Measurements from ENCODE around the gene AADACL4. TPM values are rescaled to one million over a fixed set of nuclear protein-coding genes. Genes with fewer than 3 reads are reported as not detected.

Gene AADACL4
- total and polyA plus RNA-seq, 10 of the 15 experiments (the other 5 are each of a cell fraction or from before 2014, with no cell fraction given), result not detected

- no peaks in the 10 kb centered on the region for H4K20me1 ChIP-seq (ENCODE audit: control insufficient read depth, insufficient read depth)
- no peaks in the 10 kb centered on the region for H3K27me3 ChIP-seq (replicated peaks in 1 of 2; ENCODE audit: control insufficient read depth in 2 of 2, insufficient read depth in 2 of 2, low read length in 1 of 2)
- no peak overlapping the region for H2AFZ ChIP-seq (ENCODE audit: control insufficient read depth, low read depth, low read length)
- ATAC-seq (no peak), FAIRE-seq (no peak), DNase-seq (ENCODE audit: low read depth, low spot score) (no peak)
- POLR2A ChIA-PET, result no interaction called here
- no peaks in the 10 kb centered on the region; the same call in 2 of the 3 replicates for H3K9me3 ChIP-seq (replicated peaks; ENCODE audit: control insufficient read depth, insufficient read depth, low read length)
- CTCF ChIA-PET, result interaction anchor here (1.4 kb wide), 1 partner anchor 436 kb away, joined by 3 read pairs; no protein-coding TSS in a partner anchor
- in situ Hi-C loops (cut with MboI), result no loop called here
- no peak overlapping the region for H3K4me3 ChIP-seq
- 5% methylated on average over 1 of the region's 1 CpG for WGBS (ENCODE audit: insufficient coverage, insufficient replicate concordance, low lambda C conversion rate, missing lambda C conversion rate)
- no peaks in the 10 kb centered on the region for H3K4me1 ChIP-seq (ENCODE audit: control insufficient read depth, insufficient read depth, low read length)
- no TSS peak for BruUV-seq (replicated peaks)
- RAD21 ChIA-PET (ENCODE audit: unreplicated experiment), result no interaction called here
- no peak overlapping the region for H3K4me2 ChIP-seq (ENCODE audit: control insufficient read depth, insufficient read depth)
- no peaks in the 10 kb centered on the region for H3K79me2 ChIP-seq (ENCODE audit: control insufficient read depth, insufficient read depth, low read length)
- SMC1A ChIA-PET (ENCODE audit: uncharacterized antibody, unreplicated experiment), result no interaction called here
- H3K27ac ChIP-seq (ENCODE audit: control insufficient read depth, insufficient read depth), result no peak overlapping the region
- no peaks in the 10 kb centered on the region for H3K36me3 ChIP-seq (ENCODE audit: control insufficient read depth in 2 of 2, insufficient read depth in 2 of 2, low read length in 1 of 2)
- H3K9ac ChIP-seq (ENCODE audit: control insufficient read depth, insufficient read depth, low read length), result no peak overlapping the region
- intact Hi-C loops (cut with micrococcal nuclease; ENCODE audit: unreplicated experiment), result no loop called here
- no peak for TF ChIP-seq IKZF2 (IDR thresholded peaks at IDR 0.05)
- no peak for TF ChIP-seq HSF1 (IDR thresholded peaks at IDR 0.05; ENCODE audit: low read depth, low read length)
- TF ChIP-seq POLR2A (IDR thresholded peaks at IDR 0.05; ENCODE audit: low read depth, low read length), result no peak
- TF ChIP-seq TCF7 (IDR thresholded peaks at IDR 0.05; ENCODE audit: borderline replicate concordance), result no peak
- no peak for TF ChIP-seq KDM1A (IDR thresholded peaks at IDR 0.05; ENCODE audit: borderline replicate concordance)
- no peak for TF ChIP-seq ZNF217 (IDR thresholded peaks at IDR 0.05)
- no peak for TF ChIP-seq IKZF1 (conservative IDR thresholded peaks at IDR 0.05)
- no peak for TF ChIP-seq KLF5 (IDR thresholded peaks at IDR 0.05; ENCODE audit: partially characterized antibody)
- TF ChIP-seq CUX1 (IDR thresholded peaks at IDR 0.05; ENCODE audit: insufficient replicate concordance, low read depth, low read length), result no peak
- no peak for TF ChIP-seq ZBTB33 (IDR thresholded peaks at IDR 0.05)
- TF ChIP-seq SMARCA5 (IDR thresholded peaks at IDR 0.05), result no peak
- no peak for TF ChIP-seq NR2C1 (IDR thresholded peaks at IDR 0.05)
- TF ChIP-seq PAX5 (IDR thresholded peaks at IDR 0.05; ENCODE audit: borderline replicate concordance, low read depth, low read length), result no peak
- TF ChIP-seq CHD1 (IDR thresholded peaks at IDR 0.05; ENCODE audit: low read depth, low read length), result no peak
- no peak for TF ChIP-seq ZBTB4 (CRISPR knock-in tag; IDR thresholded peaks at IDR 0.05)
Observed at GRCh38 chr1:12709091-12709491, 65.2 kb downstream of the AADACL4 start.

Data from GM12878 (cell line).